ENCODE results near the gene MRPL43.

Gene MRPL43

GRCh38 chr10:101031796-101032636 is 44.7 kb upstream of the MRPL43 start:
- DNase-seq (ENCODE audit: low read depth), result no peak
- peak overlapping the region; percentile 67 for H3K4me3 ChIP-seq (ENCODE audit: low read depth, low read length)
- no peak for TF ChIP-seq CTCF (IDR thresholded peaks at IDR 0.05; ENCODE audit: control insufficient read depth, extremely low read depth, insufficient read depth)

GRCh38 chr10:101031128-101031795 is 44.0 kb upstream of the MRPL43 start, which contains the start of the genes PDZD7 and SFXN3:
TSS of gene PDZD7 (minus strand) at chr10:101031129. CDS start at chr10:101030219, 910 bp downstream.
TSS of gene SFXN3 (plus strand) at chr10:101031234. CDS start at chr10:101034695, 3,461 bp downstream.
- DNase-seq (ENCODE audit: low read depth), result peak; percentile 62
- TF ChIP-seq CTCF (IDR thresholded peaks at IDR 0.05; ENCODE audit: control insufficient read depth, extremely low read depth, insufficient read depth), result no peak
- peak within 1 kb of the TSS; percentile 67 for H3K4me3 ChIP-seq (ENCODE audit: low read depth, low read length)

- DNase-seq (ENCODE audit: low read depth), result no peak
- H3K4me3 ChIP-seq (ENCODE audit: low read depth, low read length), result peak overlapping the region; percentile 67
- TF ChIP-seq CTCF (IDR thresholded peaks at IDR 0.05; ENCODE audit: control insufficient read depth, extremely low read depth, insufficient read depth), result no peak
Observed at GRCh38 chr10:101030496-101031127, 43.3 kb upstream of the MRPL43 start.

GRCh38 chr10:101029520-101030295 is 42.4 kb upstream of the MRPL43 start:
- H3K4me3 ChIP-seq (ENCODE audit: low read depth, low read length), result no peak overlapping the region
- no peak for TF ChIP-seq CTCF (IDR thresholded peaks at IDR 0.05; ENCODE audit: control insufficient read depth, extremely low read depth, insufficient read depth)
- no peak for DNase-seq (ENCODE audit: low read depth)

GRCh38 chr10:101028446-101029337 is 41.4 kb upstream of the MRPL43 start:
- TF ChIP-seq CTCF (IDR thresholded peaks at IDR 0.05; ENCODE audit: control insufficient read depth, extremely low read depth, insufficient read depth), result no peak
- no peak overlapping the region for H3K4me3 ChIP-seq (ENCODE audit: low read depth, low read length)
- DNase-seq (ENCODE audit: low read depth), result no peak

Data from LNCaP clone FGC (cell line).